Activated T-cell treated with anti-CD3 and anti-CD28 coated beads, Interleukin-2, amount 50 U/mL, for 24 hours (primary cell): ENCODE measurements around the gene HTR3C.

ENCODE experiments used
- DNase-seq: peaks from one replicate; pipeline ENCODE4 v3.0.0-alpha.2; 2020
- H3K27ac Mint-ChIP-seq: 2 replicates; pipeline ENCODE4 v1.8.0; 2020; ENCODE audit warnings: mild to moderate bottlenecking, mixed read lengths
- H3K27me3 Mint-ChIP-seq: 2 replicates; pipeline ENCODE4 v1.8.0; 2020; ENCODE audit warnings: mixed read lengths
- H3K36me3 Mint-ChIP-seq: 2 replicates; pipeline ENCODE4 v1.8.0; 2020; ENCODE audit warnings: low read depth, mixed read lengths
- H3K4me1 Mint-ChIP-seq: 2 replicates; pipeline ENCODE4 v1.8.0; 2020; ENCODE audit warnings: low read depth, mixed read lengths
- H3K4me3 Mint-ChIP-seq: 2 replicates; pipeline ENCODE4 v1.8.0; 2020; ENCODE audit warnings: mild to moderate bottlenecking, moderate library complexity, mixed read lengths
- H3K9me3 Mint-ChIP-seq: 2 replicates; pipeline ENCODE4 v1.8.0; 2020; ENCODE audit warnings: mixed read lengths

HTR3C gene

GRCh38 chr3:184096811-184097383 lies 44.0 kb downstream of the HTR3C start, which contains the start of gene HTR3E:
Gene HTR3E (plus strand): TSS chr3:184097064. CDS start chr3:184097530, 466 bp downstream.
- no peak for DNase-seq
- Mint-ChIP-seq H3K9me3 (peaks cover 10% of the 10 kb centered on the region), H3K27ac (no peak within 1 kb of the TSS), H3K4me3 (no peak within 1 kb of the TSS), H3K4me1 (no peaks in the 10 kb centered on the region), H3K36me3 (no peaks in the 10 kb centered on the region), H3K27me3 (peaks cover 8% of the 10 kb centered on the region)

GRCh38 chr3:184097556-184097955 lies 44.7 kb downstream of the HTR3C start:
- H3K36me3 Mint-ChIP-seq: no peaks in the 10 kb centered on the region
- no peak for DNase-seq
- H3K4me1 Mint-ChIP-seq: no peaks in the 10 kb centered on the region
- no peak overlapping the region for H3K4me3 Mint-ChIP-seq
- peaks cover 5% of the 10 kb centered on the region for H3K9me3 Mint-ChIP-seq
- H3K27ac Mint-ChIP-seq: no peak overlapping the region
- peaks cover 4% of the 10 kb centered on the region for H3K27me3 Mint-ChIP-seq

- no peak for DNase-seq
- H3K9me3 Mint-ChIP-seq: no peaks in the 10 kb centered on the region
- peaks cover 4% of the 10 kb centered on the region for H3K27me3 Mint-ChIP-seq
- H3K36me3 Mint-ChIP-seq: no peaks in the 10 kb centered on the region
- no peak overlapping the region for H3K27ac Mint-ChIP-seq
- H3K4me3 Mint-ChIP-seq: no peak overlapping the region
- no peaks in the 10 kb centered on the region for H3K4me1 Mint-ChIP-seq
These were observed 47.2 kb downstream of the HTR3C start for GRCh38 chr3:184099806-184100686.
